MM.1S (cell line): ENCODE data around the gene IFIT5.

ENCODE experiments used
- DNase-seq: peaks from one replicate; pipeline ENCODE4 v3.0.0-alpha.2; 2015
- H2AFZ ChIP-seq: fragments of 300-600 bp; sonication (generic); 2 replicates; pipeline ENCODE4 v1.6.0; 2016; ENCODE audit warnings: antibody characterized with exemption, low read length
- H3F3A ChIP-seq: fragments of 300-600 bp; sonication (generic); 2 replicates; pipeline ENCODE4 v1.6.1; 2016; ENCODE audit warnings: mild to moderate bottlenecking, antibody characterized with exemption, low read length, moderate library complexity, mixed read lengths; ENCODE audit not compliant: insufficient read depth
- H3K27ac ChIP-seq: fragments of 300-600 bp; sonication (generic); 2 replicates; pipeline ENCODE4 v1.5.1; 2016; ENCODE audit warnings: mild to moderate bottlenecking, low read length
- H3K27me3 ChIP-seq: fragments of 300-600 bp; sonication (generic); replicated peaks from 2 replicates; pipeline ENCODE4 v1.6.0; 2016; ENCODE audit warnings: low read length; ENCODE audit not compliant: insufficient read depth
- H3K36me3 ChIP-seq: fragments of 300-600 bp; sonication (generic); replicated peaks from 2 replicates; pipeline ENCODE4 v1.6.1; 2016; ENCODE audit warnings: mild to moderate bottlenecking, low read length, mixed read lengths; ENCODE audit not compliant: insufficient read depth
- H3K4me1 ChIP-seq: fragments of 300-600 bp; sonication (generic); 2 replicates; pipeline ENCODE4 v1.6.1; 2016; ENCODE audit warnings: low read length, mixed read lengths
- H3K4me2 ChIP-seq: fragments of 300-600 bp; sonication (generic); 2 replicates; pipeline ENCODE4 v1.6.0; 2016; ENCODE audit warnings: low read depth, low read length
- H3K4me3 ChIP-seq: fragments of 300-600 bp; sonication (generic); 2 replicates; pipeline ENCODE4 v1.5.1; 2016; ENCODE audit warnings: low read length, mixed read lengths
- H3K79me2 ChIP-seq: fragments of 300-600 bp; sonication (generic); 2 replicates; pipeline ENCODE4 v1.6.1; 2016; ENCODE audit warnings: mixed run types, low read length, mixed read lengths
- H3K9ac ChIP-seq: fragments of 300-600 bp; sonication (generic); 2 replicates; pipeline ENCODE4 v1.6.1; 2016; ENCODE audit warnings: low read length, mixed read lengths
- H3K9me2 ChIP-seq: fragments of 300-600 bp; sonication (generic); replicated peaks from 2 replicates; pipeline ENCODE4 v1.6.1; 2016; ENCODE audit warnings: mild to moderate bottlenecking, low read length, mixed read lengths; ENCODE audit not compliant: insufficient read depth
- H3K9me3 ChIP-seq: fragments of 300-600 bp; sonication (generic); replicated peaks from 2 replicates; pipeline ENCODE4 v1.6.1; 2016; ENCODE audit warnings: mild to moderate bottlenecking, low read length, mixed read lengths; ENCODE audit not compliant: insufficient read depth
- H4K20me1 ChIP-seq: fragments of 300-600 bp; sonication (generic); 2 replicates; pipeline ENCODE4 v1.6.1; 2016; ENCODE audit warnings: mild to moderate bottlenecking, low read length, moderate library complexity, mixed read lengths; ENCODE audit not compliant: insufficient read depth
- EZH2 ChIP-seq: fragments of 300-600 bp; sonication (generic); optimal IDR thresholded peaks from 2 replicates; pipeline ENCODE3; 2017; ENCODE audit warnings: low read depth, mild to moderate bottlenecking, antibody characterized with exemption, low read length, mixed read lengths
- EZH2phosphoT487 ChIP-seq: fragments of 300-600 bp; sonication (generic); IDR thresholded peaks from 2 replicates; pipeline ENCODE4 v1.6.1; 2018; ENCODE audit warnings: antibody characterized with exemption, low read length
- TF ChIP-seq, protein P1 (sequence below): fragments of 300-600 bp; sonication (generic); IDR thresholded peaks from 2 replicates; pipeline ENCODE4 v1.5.1; 2016; ENCODE audit warnings: antibody characterized with exemption, low read length, mixed read lengths

The IFIT5 gene

GRCh38 chr10:89391907-89392756, 22.2 kb upstream of the IFIT5 start, which contains the start of gene IFIT1:
IFIT1 (plus strand) TSS chr10:89392623; CDS start chr10:89392713, 90 bp downstream.
- Histone ChIP-seq H3K4me1 (peaks cover 23% of the 10 kb centered on the region), H2AFZ (no peak within 1 kb of the TSS), H3K4me3 (peak within 1 kb of the TSS; percentile 41), H3K9me2 (no peaks in the 10 kb centered on the region), H3K9ac (no peak within 1 kb of the TSS), H4K20me1 (no peaks in the 10 kb centered on the region), H3K79me2 (no peaks in the 10 kb centered on the region), H3K4me2 (peak within 1 kb of the TSS; percentile 76), H3K9me3 (no peaks in the 10 kb centered on the region), H3K36me3 (no peaks in the 10 kb centered on the region), H3K27me3 (no peaks in the 10 kb centered on the region), H3K27ac (peak within 1 kb of the TSS; percentile 78), H3F3A (peaks cover 28% of the 10 kb centered on the region)
- peak; percentile 96 for DNase-seq
- no peak for TF ChIP-seq EZH2phosphoT487
- TF ChIP-seq, protein P1, sequence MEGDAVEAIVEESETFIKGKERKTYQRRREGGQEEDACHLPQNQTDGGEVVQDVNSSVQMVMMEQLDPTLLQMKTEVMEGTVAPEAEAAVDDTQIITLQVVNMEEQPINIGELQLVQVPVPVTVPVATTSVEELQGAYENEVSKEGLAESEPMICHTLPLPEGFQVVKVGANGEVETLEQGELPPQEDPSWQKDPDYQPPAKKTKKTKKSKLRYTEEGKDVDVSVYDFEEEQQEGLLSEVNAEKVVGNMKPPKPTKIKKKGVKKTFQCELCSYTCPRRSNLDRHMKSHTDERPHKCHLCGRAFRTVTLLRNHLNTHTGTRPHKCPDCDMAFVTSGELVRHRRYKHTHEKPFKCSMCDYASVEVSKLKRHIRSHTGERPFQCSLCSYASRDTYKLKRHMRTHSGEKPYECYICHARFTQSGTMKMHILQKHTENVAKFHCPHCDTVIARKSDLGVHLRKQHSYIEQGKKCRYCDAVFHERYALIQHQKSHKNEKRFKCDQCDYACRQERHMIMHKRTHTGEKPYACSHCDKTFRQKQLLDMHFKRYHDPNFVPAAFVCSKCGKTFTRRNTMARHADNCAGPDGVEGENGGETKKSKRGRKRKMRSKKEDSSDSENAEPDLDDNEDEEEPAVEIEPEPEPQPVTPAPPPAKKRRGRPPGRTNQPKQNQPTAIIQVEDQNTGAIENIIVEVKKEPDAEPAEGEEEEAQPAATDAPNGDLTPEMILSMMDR, result peak; percentile 19; the same call in 1 of the 2 replicates

DNA sequence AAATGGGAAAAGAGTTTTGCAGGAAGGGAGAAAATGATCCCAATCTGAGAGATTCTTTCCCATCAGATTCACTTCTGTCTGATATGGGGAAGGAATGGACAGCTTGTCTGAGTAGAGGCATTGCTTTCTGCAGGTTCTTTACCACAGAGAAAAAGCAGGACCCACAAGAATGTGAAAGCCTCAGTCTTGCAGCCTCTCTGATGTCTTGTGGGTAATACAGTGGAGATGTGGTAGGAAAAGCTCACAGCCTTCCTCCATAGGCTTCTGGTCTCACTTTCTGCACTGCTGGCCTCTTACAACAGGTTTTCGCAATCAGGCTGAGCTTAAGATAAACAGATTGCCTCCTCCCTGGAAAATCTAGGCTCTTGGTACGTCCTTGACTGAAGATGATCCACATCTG, 21.4 kb upstream of the IFIT5 start:
- H4K20me1 ChIP-seq, result no peaks in the 10 kb centered on the region
- H2AFZ ChIP-seq, result no peak overlapping the region
- H3K27me3 ChIP-seq, result no peaks in the 10 kb centered on the region
- peak; percentile 82 for DNase-seq
- H3K9me3 ChIP-seq, result no peaks in the 10 kb centered on the region
- H3K36me3 ChIP-seq, result no peaks in the 10 kb centered on the region
- H3K4me2 ChIP-seq, result peak overlapping the region; percentile 76
- H3K9ac ChIP-seq, result no peak overlapping the region
- peaks cover 28% of the 10 kb centered on the region for H3F3A ChIP-seq
- TF ChIP-seq, protein P1, result no peak
- TF ChIP-seq EZH2phosphoT487 (no peak), EZH2 (no peak)
- H3K27ac ChIP-seq, result peak overlapping the region; percentile 78; the same call in 1 of the 2 replicates
- peaks cover 23% of the 10 kb centered on the region for H3K4me1 ChIP-seq
- H3K9me2 ChIP-seq, result no peaks in the 10 kb centered on the region
- H3K4me3 ChIP-seq, result peak overlapping the region; percentile 35
- H3K79me2 ChIP-seq, result no peaks in the 10 kb centered on the region

DNA sequence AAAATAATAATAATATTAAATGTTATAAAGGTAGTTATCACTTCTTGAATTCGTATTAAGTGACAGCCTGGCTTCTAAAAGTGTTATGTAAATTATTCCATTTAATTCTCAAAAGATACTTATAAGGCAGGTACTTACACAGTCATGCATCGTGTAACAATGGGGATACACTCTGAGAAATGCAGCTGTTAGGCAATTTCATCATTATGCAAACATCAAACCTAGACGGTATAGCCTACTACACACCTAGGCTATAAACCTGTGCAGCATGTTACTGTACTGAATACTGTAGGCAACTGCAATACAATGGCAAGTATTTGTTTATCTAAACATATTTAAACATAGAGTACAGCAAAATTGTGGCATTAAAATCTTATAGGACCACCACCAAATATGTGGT, 20.5 kb upstream of the IFIT5 start:
- peaks cover 28% of the 10 kb centered on the region for H3F3A ChIP-seq
- H3K27ac ChIP-seq, result no peak overlapping the region
- no peaks in the 10 kb centered on the region for H3K9me3 ChIP-seq
- H2AFZ ChIP-seq, result no peak overlapping the region
- H4K20me1 ChIP-seq, result no peaks in the 10 kb centered on the region
- H3K4me1 ChIP-seq, result peaks cover 23% of the 10 kb centered on the region
- H3K27me3 ChIP-seq, result no peaks in the 10 kb centered on the region
- no peak for DNase-seq
- H3K9ac ChIP-seq, result no peak overlapping the region
- TF ChIP-seq, protein P1, result no peak
- no peak for TF ChIP-seq EZH2phosphoT487
- no peak for TF ChIP-seq EZH2
- no peaks in the 10 kb centered on the region for H3K9me2 ChIP-seq
- H3K36me3 ChIP-seq, result no peaks in the 10 kb centered on the region
- H3K79me2 ChIP-seq, result no peaks in the 10 kb centered on the region
- H3K4me2 ChIP-seq, result no peak overlapping the region
- H3K4me3 ChIP-seq, result no peak overlapping the region
